Heart left ventricle (tissue), 16 donors: ENCODE measurements around the gene KCNC1. TPM values are rescaled to one million over a fixed set of nuclear protein-coding genes. Genes with fewer than 3 reads are reported as not detected.

Source experiments
- ATAC-seq, 4 donors: fragments of 200-7000 bp; cut with Tn5 transposase; one replicate each; pipeline ENCODE4 v1.9.1; 2020 to 2022; ENCODE audit warnings: moderate library complexity in 4 of 4, mild to moderate bottlenecking in 3 of 4, moderate number of reproducible peaks in 1 of 4
- DNase-seq, 5 donors: peaks; one replicate each; pipeline ENCODE4 v3.0.0-alpha.2; 2020
- H3K27ac ChIP-seq, 12 donors: fragments of 200-600 bp; sonication (generic) in 4 of 12; one replicate each; pipeline versions ENCODE4 v1.5.0 to v1.8.0; 2016 to 2022; ENCODE audit warnings: mild to moderate bottlenecking in 2 of 12
- H3K27me3 ChIP-seq, 9 donors: fragments of 200-600 bp; sonication (generic) in 2 of 9; one replicate each; pipeline versions ENCODE4 v1.5.1 to v1.8.0; 2016 to 2022; ENCODE audit warnings: mild to moderate bottlenecking in 3 of 9
- H3K36me3 ChIP-seq, 9 donors: fragments of 200-600 bp; sonication (generic) in 2 of 9; one replicate each; pipeline versions ENCODE4 v1.5.0 to v1.8.0; 2018 to 2022; ENCODE audit warnings: mild to moderate bottlenecking in 2 of 9
- H3K4me1 ChIP-seq, 12 donors: fragments of 200-600 bp; sonication (generic) in 4 of 12; one replicate each; pipeline versions ENCODE4 v1.5.0 to v1.8.0; 2016 to 2022; ENCODE audit warnings: mild to moderate bottlenecking in 3 of 12
- H3K4me3 ChIP-seq, 12 donors: fragments of 200-600 bp; sonication (generic) in 4 of 12; one replicate each; pipeline versions ENCODE4 v1.5.0 to v1.8.0; 2017 to 2022; ENCODE audit warnings: mild to moderate bottlenecking in 9 of 12, moderate library complexity in 4 of 12
- H3K9me3 ChIP-seq, 12 donors: fragments of 200-600 bp; sonication (generic) in 4 of 12; one replicate each; pipeline versions ENCODE4 v1.5.0 to v1.8.0; 2016 to 2022; ENCODE audit warnings: mild to moderate bottlenecking in 1 of 12
- POLR2A ChIP-seq, 2 donors: fragments of 450-650 bp; IDR thresholded peaks; one replicate each; pipeline ENCODE4 v1.6.1; 2017; ENCODE audit warnings: antibody characterized with exemption in 2 of 2, mild to moderate bottlenecking in 2 of 2, moderate library complexity in 2 of 2
- WGBS, 4 donors: extraction: QIAGEN DNeasy Blood & Tissue Kit in 2 of 4; methylation state at CpG; one replicate each; pipeline versions ENCODE4 v1.1.5 to v1.1.7; 2013 to 2018; 5-methylcytosine and 5-hydroxymethylcytosine counted together
- intact Hi-C, 10 donors: fragments of 100-400 bp; cut with DNase I; formaldehyde crosslinking; loops; one replicate each; pipeline versions ENCODE4 v1.11.1 to v1.14.2; 2022
- polyA plus RNA-seq, 2 donors: library from polyadenylated mRNA; stranded (reverse); fragments of 200-250 nt; gene quantifications; one replicate each; pipeline ENCODE4 v1.2.3, GENCODE V29; 2013
- total RNA-seq, 9 donors: library from RNA; depleted of rRNA in 2 of 9; stranded (reverse); fragments of >200 nt in 2 of 9; fragmentation: NEBNext Ultra II Directional in 3 of 9; extraction: Animal tissue kit (Norgen Biotek cat#: 25700) in 3 of 9; gene quantifications; one replicate each; pipeline versions ENCODE4 v1.1.0 to v1.2.4, GENCODE V29; 2016 to 2023
- TF ChIP-seq, protein P1 (sequence below), 12 donors: fragments of 200-600 bp; sonication (generic) in 4 of 12; IDR thresholded peaks; one replicate each; pipeline versions ENCODE4 v1.5.0 to v1.8.0; 2018 to 2022; ENCODE audit warnings: antibody characterized with exemption in 12 of 12, mild to moderate bottlenecking in 5 of 12
- donor health status: ischemic (EF 13 %, LVEDD 7.1; RV severe dilation, severe dysfunction).
- donor health status: healthy with polysubstance abuse.
- donor health status: DM: no; HTN: yes; CAD: no.
- donor health status: DM: no; HTN: no; CAD: no.
- donor health status: ischemic (EF 25% LVEDD 6.9; RV normal size, moderate dysfunction).
- donor health status: ischemic (EF 25% LVEDD 5.7; RV mildly dilated, moderate dysfunction).
- donor health status: healthy.
- donor health status: DM: yes; HTN: yes; CAD: no.
- donor health status: ischemic (EF 35%, LVEDD 5.7; RV mildly dilated, moderate dysfunction).
- donor health status: nonischemic (EF 11% LVEDD 7.7; RV severe dilation, severe dysfunction).
- donor health status: DM: yes; HTN: yes; CAD: no.
- donor health status: PGD.
- donor health status: ischemic (EF 29% LVEDD 5.4; RV normal size, mild dysfunction).
- donor health status: nonischemic (EF 23%, LVEDD 6.1; RV moderate dilation, normal function).

KCNC1 gene
- total and polyA plus RNA-seq, 11 donors, result 0.02 to 0.25 (median 0.05) TPM; not detected in 8

DNA sequence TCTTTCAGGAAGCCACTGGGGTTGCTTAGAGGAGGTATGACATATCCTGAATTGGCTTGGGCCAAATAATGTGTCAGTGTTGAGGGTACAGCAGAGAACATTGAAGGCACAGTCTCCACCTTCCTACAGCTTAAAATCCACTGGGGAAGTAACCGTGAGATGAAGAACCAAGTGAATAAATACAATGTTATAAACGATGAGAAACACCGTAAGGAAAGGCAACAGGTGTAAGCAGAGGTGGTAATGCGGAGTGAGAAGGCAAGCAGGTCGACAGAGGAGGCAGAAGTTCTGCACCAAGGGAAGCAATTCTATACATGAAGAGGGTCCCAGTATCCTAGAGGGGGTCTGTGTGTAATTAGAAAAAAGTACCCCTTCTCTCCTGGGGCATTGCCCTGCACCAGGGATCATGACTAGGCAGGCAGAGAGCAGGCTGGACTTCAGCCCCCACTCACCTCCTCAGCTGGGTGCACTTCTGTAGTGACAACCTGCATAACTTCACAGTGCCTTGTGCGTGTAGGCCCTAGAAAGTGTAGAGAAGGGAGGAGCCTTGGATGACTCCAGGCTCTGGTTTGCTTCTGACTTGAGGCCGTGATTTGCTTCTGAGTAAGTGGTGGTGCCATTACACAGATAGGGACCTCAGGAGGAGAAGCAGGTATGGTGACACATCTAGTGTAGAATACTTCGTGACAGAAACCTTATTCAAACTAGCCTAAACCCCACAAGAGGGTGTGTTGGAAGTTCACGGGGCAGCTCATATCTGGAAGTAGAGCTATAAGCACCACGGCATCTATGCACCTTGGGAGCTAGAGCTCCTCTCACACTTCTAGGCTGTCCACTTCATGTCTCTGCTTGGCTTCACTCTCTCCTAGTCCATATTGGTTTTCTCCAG, 10.3 kb upstream of the KCNC1 start:
- no peaks in the 10 kb centered on the region for H3K9me3 ChIP-seq
- no peak for ATAC-seq
- 75 to 83% (median 77%) methylated on average over 10 of the region's 10 CpGs for WGBS, 4 donors
- intact Hi-C loops, result loop anchor here in 4 of 10 donors (5.0 kb wide), 2 partner anchors 122 to 127 kb away; no protein-coding TSS in a partner anchor
- H3K36me3 ChIP-seq, result no peaks in the 10 kb centered on the region
- no peak for DNase-seq
- no peak for TF ChIP-seq POLR2A (IDR thresholded peaks at IDR 0.05)
- TF ChIP-seq, protein P1, sequence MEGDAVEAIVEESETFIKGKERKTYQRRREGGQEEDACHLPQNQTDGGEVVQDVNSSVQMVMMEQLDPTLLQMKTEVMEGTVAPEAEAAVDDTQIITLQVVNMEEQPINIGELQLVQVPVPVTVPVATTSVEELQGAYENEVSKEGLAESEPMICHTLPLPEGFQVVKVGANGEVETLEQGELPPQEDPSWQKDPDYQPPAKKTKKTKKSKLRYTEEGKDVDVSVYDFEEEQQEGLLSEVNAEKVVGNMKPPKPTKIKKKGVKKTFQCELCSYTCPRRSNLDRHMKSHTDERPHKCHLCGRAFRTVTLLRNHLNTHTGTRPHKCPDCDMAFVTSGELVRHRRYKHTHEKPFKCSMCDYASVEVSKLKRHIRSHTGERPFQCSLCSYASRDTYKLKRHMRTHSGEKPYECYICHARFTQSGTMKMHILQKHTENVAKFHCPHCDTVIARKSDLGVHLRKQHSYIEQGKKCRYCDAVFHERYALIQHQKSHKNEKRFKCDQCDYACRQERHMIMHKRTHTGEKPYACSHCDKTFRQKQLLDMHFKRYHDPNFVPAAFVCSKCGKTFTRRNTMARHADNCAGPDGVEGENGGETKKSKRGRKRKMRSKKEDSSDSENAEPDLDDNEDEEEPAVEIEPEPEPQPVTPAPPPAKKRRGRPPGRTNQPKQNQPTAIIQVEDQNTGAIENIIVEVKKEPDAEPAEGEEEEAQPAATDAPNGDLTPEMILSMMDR (IDR thresholded peaks at IDR 0.05), result no peak
- H3K4me3 ChIP-seq, result no peak overlapping the region
- no peak overlapping the region for H3K27ac ChIP-seq
- H3K4me1 ChIP-seq, result peaks cover 0 to 29% (median 10%) of the 10 kb centered on the region in 12 donors
- H3K27me3 ChIP-seq, result peaks cover 22 to 69% (median 35%) of the 10 kb centered on the region in 9 donors

DNA sequence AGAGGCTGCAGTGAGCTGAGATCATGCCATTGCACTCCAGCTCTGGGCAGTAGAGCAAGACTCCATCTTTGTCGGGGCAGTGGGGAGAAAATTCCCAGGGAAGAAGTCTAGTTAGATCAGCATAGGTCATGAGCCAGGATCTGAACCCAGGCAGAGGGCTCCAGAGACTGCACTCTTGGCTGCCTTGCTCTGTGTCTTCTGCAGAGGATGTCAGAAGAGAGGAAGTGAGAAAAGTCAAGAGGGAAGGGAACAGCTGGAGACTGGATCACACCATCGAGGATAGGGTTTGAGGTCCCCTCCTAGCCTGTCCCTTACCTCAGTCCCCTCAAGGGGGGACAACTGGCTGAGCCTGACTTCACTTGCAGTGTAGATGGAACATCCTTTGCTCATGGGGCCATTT, 9.4 kb upstream of the KCNC1 start:
- ATAC-seq (no peak), DNase-seq (no peak)
- no peaks in the 10 kb centered on the region for H3K36me3 ChIP-seq
- no peak overlapping the region for H3K4me3 ChIP-seq
- intact Hi-C loops, result no loop called here
- peaks cover 0 to 20% (median 10%) of the 10 kb centered on the region in 12 donors for H3K4me1 ChIP-seq
- WGBS, 4 donors, result 63 to 74% (median 68%) methylated on average over 2 of the region's 2 CpGs
- TF ChIP-seq, protein P1 (IDR thresholded peaks at IDR 0.05), result no peak
- no peak for TF ChIP-seq POLR2A (IDR thresholded peaks at IDR 0.05)
- H3K27ac ChIP-seq, result no peak overlapping the region
- H3K9me3 ChIP-seq, result no peaks in the 10 kb centered on the region
- H3K27me3 ChIP-seq, result peaks cover 15 to 65% (median 26%) of the 10 kb centered on the region in 9 donors

DNA sequence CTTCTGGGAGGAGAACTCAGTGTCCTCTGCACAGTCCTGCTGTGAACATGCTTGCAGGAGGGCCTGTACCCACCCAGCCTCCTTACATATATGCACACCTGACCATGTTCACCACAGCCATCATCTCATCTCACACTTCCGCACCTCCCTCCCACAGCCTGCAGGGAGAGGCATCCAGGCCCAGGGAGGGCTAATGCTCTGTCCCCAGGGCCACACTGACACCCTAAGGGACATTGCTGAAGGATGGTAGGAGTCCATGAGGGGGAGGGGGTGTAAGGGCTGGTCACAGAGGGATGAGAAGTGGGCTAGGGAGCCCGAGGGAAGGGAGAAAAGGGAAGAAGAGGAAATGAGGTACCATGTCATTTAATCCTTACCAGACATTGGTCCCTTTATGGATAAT, 4.4 kb upstream of the KCNC1 start:
- 53 to 64% (median 56%) methylated on average over 2 of the region's 2 CpGs for WGBS, 4 donors
- TF ChIP-seq, protein P1 (IDR thresholded peaks at IDR 0.05), result no peak
- no peak for TF ChIP-seq POLR2A (IDR thresholded peaks at IDR 0.05)
- Histone ChIP-seq H3K36me3 (no peaks in the 10 kb centered on the region), H3K4me1 (peaks cover under 1 to 13% (median 4%) of the 10 kb centered on the region in 12 donors), H3K27me3 (peaks cover 0 to 42% (median 4%) of the 10 kb centered on the region in 9 donors), H3K9me3 (no peaks in the 10 kb centered on the region), H3K27ac (no peak overlapping the region), H3K4me3 (no peak overlapping the region)
- intact Hi-C loops, result loop anchor here in 8 of 10 donors (2.0 to 10.0 kb wide), 6 partner anchors 115 to 249 kb away; no protein-coding TSS in a partner anchor
- DNase-seq (no peak), ATAC-seq (no peak)
